Gastrocnemius medialis (tissue), 4 donors: Measurements from ENCODE around the gene FAXDC2. TPM values are rescaled to one million over a fixed set of nuclear protein-coding genes. Genes with fewer than 3 reads are reported as not detected.
A peak's percentile ranks its signal among the peaks of the same experiment; 100 is the strongest.

Source experiments
- ATAC-seq, 2 donors: fragments of 150-250 bp; one replicate each; pipeline ENCODE4 v1.9.1; 2016
- DNase-seq, 2 donors: peaks; one replicate each; pipeline ENCODE4 v3.0.0-alpha.2; 2019
- H3K27ac ChIP-seq, 4 donors: fragments of 200-600 bp; sonication (generic); 1 replicate in 1 of 4; 2 replicates in 3 of 4; pipeline ENCODE4 v1.5.1; 2016 to 2018; ENCODE audit warnings: mild to moderate bottlenecking in 2 of 4, moderate library complexity in 1 of 4
- H3K27me3 ChIP-seq, 3 donors: fragments of 200-600 bp; sonication (generic) in 2 of 3; 1 replicate in 1 of 3; 2 replicates in 2 of 3; pipeline versions ENCODE4 v1.5.1 to v1.6.0; 2016 to 2019; ENCODE audit warnings: mild to moderate bottlenecking in 1 of 3, moderate library complexity in 1 of 3
- H3K36me3 ChIP-seq, 2 donors: fragments of 200-600 bp; sonication (generic) in 1 of 2; one replicate each; pipeline ENCODE4 v1.5.1; 2017 to 2018
- H3K4me1 ChIP-seq, 2 donors: fragments of 200-600 bp; sonication (generic) in 1 of 2; one replicate each; pipeline ENCODE4 v1.5.1; 2016 to 2017; ENCODE audit warnings: mild to moderate bottlenecking in 2 of 2
- H3K4me3 ChIP-seq, 4 donors: fragments of 200-600 bp; sonication (generic) in 3 of 4; 1 replicate in 1 of 4; 2 replicates in 3 of 4; pipeline ENCODE4 v1.5.1; 2016 to 2019; ENCODE audit warnings: mild to moderate bottlenecking in 2 of 4
- H3K9me3 ChIP-seq, 3 donors: fragments of 200-600 bp; sonication (generic) in 2 of 3; 1 replicate in 1 of 3; 2 replicates in 2 of 3; pipeline ENCODE4 v1.5.1; 2016 to 2019
- POLR2A ChIP-seq, 2 donors: fragments of 450-650 bp; IDR thresholded peaks; one replicate each; pipeline ENCODE4 v1.6.1; 2017; ENCODE audit warnings: antibody characterized with exemption in 2 of 2, mild to moderate bottlenecking in 2 of 2, moderate library complexity in 2 of 2
- in situ Hi-C, 4 donors: fragments of 200-750 bp; cut with MboI; loops; one replicate each; pipeline versions ENCODE4 v1.15.0 to v1.8.0; 2017; ENCODE audit warnings: low sequenced_read_pairs in 4 of 4
- intact Hi-C: fragments of 100-400 bp; cut with DNase I; formaldehyde crosslinking; loops from one replicate; pipeline ENCODE4 v1.15.1; 2023; ENCODE audit warnings: low total_unique reads
- total RNA-seq, 4 donors: library from RNA; depleted of rRNA; stranded (reverse); fragments of >200 nt; gene quantifications; one replicate each; pipeline versions ENCODE4 v1.1.0 to v1.2.3, GENCODE V29; 2016
- TF ChIP-seq, protein P1 (sequence below), 5 experiments: fragments of 450-650 bp in 3 of 5; fragments of 200-600 bp in 2 of 5; sonication (generic) in 2 of 5; IDR thresholded peaks in 4 of 5; conservative IDR thresholded peaks in 1 of 5; 1 replicate in 4 of 5; 2 replicates in 1 of 5; pipeline ENCODE4 v1.5.1; 2016 to 2019; ENCODE audit warnings: antibody characterized with exemption in 5 of 5, mild to moderate bottlenecking in 3 of 5, moderate library complexity in 3 of 5

The FAXDC2 gene
- total RNA-seq, 4 donors from 2014 or later = 4.4 to 12.5 (median 6.4) TPM

DNA sequence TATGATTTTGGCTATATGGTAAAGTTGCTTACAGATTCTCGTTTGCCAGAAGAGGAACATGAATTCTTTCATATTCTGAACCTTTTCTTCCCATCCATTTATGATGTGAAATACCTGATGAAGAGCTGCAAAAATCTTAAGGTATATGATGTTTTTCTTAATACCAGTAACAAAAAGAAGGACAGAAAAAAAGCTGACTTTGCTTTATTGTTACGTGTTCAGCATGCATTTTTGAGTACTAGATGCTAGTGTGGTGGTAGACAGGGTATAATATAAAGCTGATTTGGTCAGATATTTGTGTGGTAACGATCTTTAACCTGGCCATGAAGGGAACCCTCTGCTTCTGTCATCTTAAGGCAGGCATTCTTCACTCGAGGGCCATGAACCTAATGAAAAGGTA is 21.3 kb upstream of the FAXDC2 start:
- no peak overlapping the region for H3K4me3 ChIP-seq
- peak overlapping the region in 1 of 4 donors; percentile 65 for H3K27ac ChIP-seq
- intact Hi-C loops (no loop called here), in situ Hi-C loops (no loop called here)
- peaks cover 0 to 3% of the 10 kb centered on the region in 2 donors for H3K4me1 ChIP-seq
- TF ChIP-seq POLR2A (IDR thresholded peaks at IDR 0.05) = no peak
- TF ChIP-seq, protein P1, sequence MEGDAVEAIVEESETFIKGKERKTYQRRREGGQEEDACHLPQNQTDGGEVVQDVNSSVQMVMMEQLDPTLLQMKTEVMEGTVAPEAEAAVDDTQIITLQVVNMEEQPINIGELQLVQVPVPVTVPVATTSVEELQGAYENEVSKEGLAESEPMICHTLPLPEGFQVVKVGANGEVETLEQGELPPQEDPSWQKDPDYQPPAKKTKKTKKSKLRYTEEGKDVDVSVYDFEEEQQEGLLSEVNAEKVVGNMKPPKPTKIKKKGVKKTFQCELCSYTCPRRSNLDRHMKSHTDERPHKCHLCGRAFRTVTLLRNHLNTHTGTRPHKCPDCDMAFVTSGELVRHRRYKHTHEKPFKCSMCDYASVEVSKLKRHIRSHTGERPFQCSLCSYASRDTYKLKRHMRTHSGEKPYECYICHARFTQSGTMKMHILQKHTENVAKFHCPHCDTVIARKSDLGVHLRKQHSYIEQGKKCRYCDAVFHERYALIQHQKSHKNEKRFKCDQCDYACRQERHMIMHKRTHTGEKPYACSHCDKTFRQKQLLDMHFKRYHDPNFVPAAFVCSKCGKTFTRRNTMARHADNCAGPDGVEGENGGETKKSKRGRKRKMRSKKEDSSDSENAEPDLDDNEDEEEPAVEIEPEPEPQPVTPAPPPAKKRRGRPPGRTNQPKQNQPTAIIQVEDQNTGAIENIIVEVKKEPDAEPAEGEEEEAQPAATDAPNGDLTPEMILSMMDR (IDR thresholded peaks at IDR 0.05 in 4 of 5, conservative IDR thresholded peaks at IDR 0.05 in 1 of 5) = no peak
- no peaks in the 10 kb centered on the region for H3K27me3 ChIP-seq
- ATAC-seq (no peak), DNase-seq (no peak)
- H3K36me3 ChIP-seq = peaks cover 0 to 66% of the 10 kb centered on the region in 2 donors
- H3K9me3 ChIP-seq = no peaks in the 10 kb centered on the region

DNA sequence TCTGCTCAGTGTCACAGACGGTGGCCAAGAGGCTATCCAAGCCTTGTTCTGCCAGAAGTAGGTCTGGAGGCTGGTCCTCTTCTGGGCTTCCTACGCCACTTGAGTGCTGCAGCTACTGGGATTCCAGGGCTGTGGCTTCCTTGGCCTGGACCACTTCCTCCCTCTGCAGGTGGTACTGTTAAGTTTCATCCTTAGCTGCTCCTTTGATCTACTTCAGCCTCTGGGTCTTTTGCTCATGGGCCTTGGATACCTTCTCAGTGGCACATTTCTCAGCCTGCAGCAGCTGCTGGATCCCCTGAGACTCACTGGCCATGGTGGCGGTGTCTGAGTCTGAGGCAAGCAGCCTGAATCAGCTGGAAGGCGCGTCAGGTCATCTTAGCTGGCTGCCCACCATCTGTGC is 18.3 kb upstream of the FAXDC2 start:
- ATAC-seq = peak; percentile 40 to 60
- Histone ChIP-seq H3K9me3 (no peaks in the 10 kb centered on the region), H3K27ac (peak overlapping the region in 2 of 4 donors; percentile 38 to 56), H3K27me3 (no peaks in the 10 kb centered on the region), H3K36me3 (peaks cover 0 to 51% of the 10 kb centered on the region in 2 donors), H3K4me3 (no peak overlapping the region), H3K4me1 (peaks cover 0 to 3% of the 10 kb centered on the region in 2 donors)
- TF ChIP-seq POLR2A (IDR thresholded peaks at IDR 0.05) = no peak
- TF ChIP-seq, protein P1 (IDR thresholded peaks at IDR 0.05 in 4 of 5, conservative IDR thresholded peaks at IDR 0.05 in 1 of 5) = no peak
- in situ Hi-C loops (no loop called here), intact Hi-C loops (no loop called here)
- DNase-seq = peak; percentile 14 to 66

DNA sequence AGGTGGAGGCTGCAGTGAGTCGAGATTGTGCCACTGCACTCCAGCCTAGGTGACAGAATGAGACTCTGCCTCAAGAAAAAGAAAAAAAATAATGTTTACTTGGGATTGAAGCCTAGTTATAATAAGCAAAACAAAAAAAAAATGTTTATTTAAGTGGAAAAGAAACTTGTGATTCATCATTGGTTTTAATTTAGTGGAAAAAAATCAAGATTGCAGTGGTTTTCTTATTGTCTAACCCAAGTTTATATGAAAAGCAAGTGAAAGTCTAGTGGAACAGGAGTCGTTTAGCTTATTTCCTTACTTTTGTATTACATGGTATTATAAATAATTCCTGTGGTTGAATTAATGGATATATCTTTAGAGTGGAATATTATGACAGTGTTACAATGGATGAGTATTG is 16.4 kb upstream of the FAXDC2 start:
- intact Hi-C loops = no loop called here

DNA sequence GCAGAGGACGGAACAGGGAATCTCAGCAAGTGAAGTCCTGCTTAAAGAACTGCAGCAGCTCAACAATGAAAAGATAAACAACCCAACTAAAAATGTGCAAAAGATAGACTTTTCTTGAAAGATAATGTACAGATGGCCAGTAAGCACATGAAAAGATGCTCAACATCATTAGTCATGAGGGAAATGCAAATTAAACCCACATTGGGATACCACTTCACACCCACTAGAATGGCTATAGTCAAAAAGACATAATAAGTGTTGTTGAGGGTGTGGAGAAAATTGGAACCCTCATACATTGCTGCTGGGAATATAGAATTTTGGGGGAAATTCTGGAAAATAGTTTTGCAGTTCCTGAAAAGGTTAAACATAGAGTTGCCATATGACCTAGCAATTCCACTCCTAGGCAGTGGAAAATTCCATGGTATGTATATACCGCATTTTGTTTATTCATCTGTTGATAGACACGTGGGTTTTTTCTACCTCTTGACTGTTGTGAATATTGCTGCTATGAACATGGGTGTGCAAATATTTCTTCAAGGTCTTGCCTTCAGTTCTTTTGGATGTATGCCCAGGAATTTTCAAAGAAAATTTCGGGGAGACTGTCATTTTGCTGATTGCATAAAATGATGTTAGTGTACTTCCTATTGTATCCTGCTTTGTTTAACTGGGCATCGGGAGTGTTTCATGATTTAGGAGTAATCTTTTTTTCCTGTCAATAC is 15.2 kb upstream of the FAXDC2 start:
- in situ Hi-C loops = no loop called here
- Histone ChIP-seq H3K27ac (no peak overlapping the region), H3K36me3 (peaks cover 0 to 21% of the 10 kb centered on the region in 2 donors)

More for the DNA sequence above, 16.4 kb upstream of the FAXDC2 start:
- H3K27ac ChIP-seq = no peak overlapping the region
- TF ChIP-seq POLR2A (IDR thresholded peaks at IDR 0.05) = no peak
- DNase-seq = no peak
- in situ Hi-C loops = no loop called here
- H3K36me3 ChIP-seq = peaks cover 0 to 33% of the 10 kb centered on the region in 2 donors
- H3K4me1 ChIP-seq = peaks cover 11 to 15% of the 10 kb centered on the region in 2 donors
- no peaks in the 10 kb centered on the region for H3K27me3 ChIP-seq
- no peaks in the 10 kb centered on the region for H3K9me3 ChIP-seq
- no peak for ATAC-seq
- H3K4me3 ChIP-seq = no peak overlapping the region

More for the DNA sequence above, 15.2 kb upstream of the FAXDC2 start:
- ATAC-seq = no peak
- H3K9me3 ChIP-seq = no peaks in the 10 kb centered on the region
- intact Hi-C loops = no loop called here
- TF ChIP-seq, protein P1 (IDR thresholded peaks at IDR 0.05 in 4 of 5, conservative IDR thresholded peaks at IDR 0.05 in 1 of 5) = no peak
- no peak for TF ChIP-seq POLR2A (IDR thresholded peaks at IDR 0.05)
- H3K4me1 ChIP-seq = peaks cover 18 to 25% of the 10 kb centered on the region in 2 donors
- H3K27me3 ChIP-seq = no peaks in the 10 kb centered on the region
- DNase-seq = no peak
- no peak overlapping the region for H3K4me3 ChIP-seq
